OCI-LY7 (cell line): ENCODE measurements around the gene FOXL2.

Source experiments
- CTCF ChIP-seq: fragments of 200-600 bp; sonication (generic); conservative IDR thresholded peaks from 2 replicates; pipeline ENCODE4 v1.5.1; 2014; ENCODE audit warnings: mild to moderate bottlenecking, antibody characterized with exemption, low read length, moderate library complexity, mixed read lengths
- EZH2phosphoT487 ChIP-seq: fragments of 200-600 bp; sonication (generic); IDR thresholded peaks from 2 replicates; pipeline ENCODE4 v1.6.1; 2018; ENCODE audit warnings: low read depth, borderline replicate concordance, mild to moderate bottlenecking, mixed run types, antibody characterized with exemption, low read length, moderate library complexity, mixed read lengths

- no peak for TF ChIP-seq EZH2phosphoT487
- no peak for TF ChIP-seq CTCF
These were observed 1.8 kb downstream of the FOXL2 start for GRCh38 chr3:138944929-138945708.
